ENCODE measurements around the gene INF2.

Gene INF2

DNA sequence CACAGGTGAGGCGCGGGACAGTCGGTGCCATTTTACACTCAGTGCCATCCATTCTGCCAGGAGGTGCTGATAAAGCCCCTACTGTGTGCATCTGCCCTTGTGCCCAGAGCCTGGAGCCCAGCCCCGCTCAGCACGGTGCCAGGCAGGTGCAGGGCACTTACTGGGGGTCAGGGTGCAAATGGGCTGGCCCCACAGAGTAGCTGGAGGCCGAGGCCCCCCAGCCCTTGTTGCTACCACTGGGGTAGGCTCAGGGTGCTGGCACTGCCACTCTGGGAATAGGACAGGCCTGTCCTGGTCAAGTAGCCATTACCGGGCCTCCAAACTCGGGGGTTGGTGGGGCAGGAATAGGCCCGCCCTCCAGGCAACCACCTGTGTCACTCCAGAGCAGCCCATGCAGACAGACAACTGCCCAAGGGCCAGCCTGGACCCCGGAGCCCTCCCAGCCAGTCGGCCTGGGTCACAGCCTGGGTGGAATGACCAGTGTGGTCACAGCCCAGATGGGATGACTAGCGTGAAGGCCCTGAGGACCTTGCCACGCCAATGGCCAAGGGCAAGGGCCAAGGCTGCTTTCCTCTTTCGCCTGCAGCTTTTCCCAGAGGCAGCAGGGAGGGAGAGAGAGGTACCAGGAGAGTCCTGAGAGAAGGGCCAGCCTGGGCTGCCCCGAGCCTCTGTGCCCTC lies 3.0 kb downstream of the INF2 start:
- TF ChIP-seq, protein P1, sequence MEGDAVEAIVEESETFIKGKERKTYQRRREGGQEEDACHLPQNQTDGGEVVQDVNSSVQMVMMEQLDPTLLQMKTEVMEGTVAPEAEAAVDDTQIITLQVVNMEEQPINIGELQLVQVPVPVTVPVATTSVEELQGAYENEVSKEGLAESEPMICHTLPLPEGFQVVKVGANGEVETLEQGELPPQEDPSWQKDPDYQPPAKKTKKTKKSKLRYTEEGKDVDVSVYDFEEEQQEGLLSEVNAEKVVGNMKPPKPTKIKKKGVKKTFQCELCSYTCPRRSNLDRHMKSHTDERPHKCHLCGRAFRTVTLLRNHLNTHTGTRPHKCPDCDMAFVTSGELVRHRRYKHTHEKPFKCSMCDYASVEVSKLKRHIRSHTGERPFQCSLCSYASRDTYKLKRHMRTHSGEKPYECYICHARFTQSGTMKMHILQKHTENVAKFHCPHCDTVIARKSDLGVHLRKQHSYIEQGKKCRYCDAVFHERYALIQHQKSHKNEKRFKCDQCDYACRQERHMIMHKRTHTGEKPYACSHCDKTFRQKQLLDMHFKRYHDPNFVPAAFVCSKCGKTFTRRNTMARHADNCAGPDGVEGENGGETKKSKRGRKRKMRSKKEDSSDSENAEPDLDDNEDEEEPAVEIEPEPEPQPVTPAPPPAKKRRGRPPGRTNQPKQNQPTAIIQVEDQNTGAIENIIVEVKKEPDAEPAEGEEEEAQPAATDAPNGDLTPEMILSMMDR (IDR thresholded peaks at IDR 0.05; ENCODE audit: control insufficient read depth, insufficient read depth, low read depth, low read length, missing control alignments) = no peak
- DNase-seq (ENCODE audit: low read depth) = no peak

DNA sequence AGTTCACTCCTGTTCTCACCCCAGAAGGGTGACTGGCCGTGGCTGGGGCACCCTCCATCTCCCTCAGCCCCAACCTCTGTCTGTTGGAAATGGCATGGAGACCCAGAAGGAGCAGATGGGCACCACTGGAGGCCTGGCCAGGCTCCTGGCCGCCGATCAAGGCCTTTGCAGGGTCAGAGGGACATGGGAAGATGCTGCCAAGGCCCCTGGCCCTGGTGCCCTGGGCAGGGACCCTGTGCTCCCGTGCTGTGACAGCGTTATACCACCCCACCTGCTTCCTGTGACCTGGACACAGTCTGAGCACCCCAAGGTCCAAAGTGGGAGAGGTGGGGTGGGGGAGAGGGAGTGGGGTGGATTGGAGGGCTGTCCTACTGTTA lies 3.5 kb downstream of the INF2 start:
- DNase-seq (ENCODE audit: low read depth) = no peak
- TF ChIP-seq, protein P1 (IDR thresholded peaks at IDR 0.05; ENCODE audit: control insufficient read depth, insufficient read depth, low read depth, low read length, missing control alignments) = no peak
- no peak overlapping the region for H3K4me3 ChIP-seq (ENCODE audit: control insufficient read depth, low read depth, low read length)

More for the DNA sequence above, 3.0 kb downstream of the INF2 start:
- H3K4me3 ChIP-seq (ENCODE audit: control insufficient read depth, low read depth, low read length) = no peak overlapping the region

DNA sequence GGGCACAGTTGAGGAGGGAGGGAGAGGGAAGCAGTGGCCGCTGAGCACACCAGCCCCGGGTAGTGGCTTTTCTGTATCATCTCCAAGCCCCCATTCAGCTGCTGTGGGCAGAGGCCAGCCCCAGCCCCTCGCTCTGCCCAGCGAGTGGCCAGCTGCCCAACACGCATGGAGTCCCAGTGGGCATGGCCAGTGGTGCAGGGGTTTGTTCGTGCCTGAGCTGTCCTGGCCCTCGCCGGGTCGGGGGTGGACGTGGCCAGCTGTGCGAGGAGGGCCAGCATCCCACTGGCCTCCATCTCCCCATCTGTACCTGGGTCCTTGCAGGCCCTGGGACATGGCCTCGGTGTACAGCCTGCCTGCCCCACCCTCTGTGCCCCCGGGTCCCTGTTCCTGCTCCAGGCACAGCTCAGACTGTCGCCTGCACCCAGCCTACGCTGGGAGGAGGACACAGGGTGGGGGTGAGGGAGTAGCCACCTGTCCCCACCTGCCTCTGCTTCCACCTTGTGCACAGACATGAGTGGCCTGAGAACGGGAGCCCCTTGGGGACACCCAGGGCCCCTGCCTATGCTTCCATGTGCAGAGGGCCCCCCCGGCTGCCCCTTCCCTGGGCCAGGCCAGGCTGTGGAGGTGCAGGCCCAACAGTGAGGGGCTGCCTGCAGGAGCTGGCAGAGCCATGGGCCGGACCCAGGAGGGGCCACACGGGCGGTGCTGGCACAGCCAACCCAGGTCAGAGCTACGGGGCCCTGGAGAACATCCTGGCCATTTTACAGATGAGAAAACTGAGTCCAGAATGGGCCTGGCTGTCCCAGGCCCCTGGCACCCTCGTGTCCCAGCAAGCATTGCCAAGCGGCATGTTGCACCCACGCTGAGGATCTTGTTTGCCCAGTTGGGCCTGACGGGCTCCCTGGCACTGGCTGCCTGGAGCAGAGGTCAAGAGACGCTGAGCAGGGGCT lies 4.3 kb downstream of the INF2 start:
- H3K4me3 ChIP-seq (ENCODE audit: control insufficient read depth, low read depth, low read length) = no peak overlapping the region
- TF ChIP-seq, protein P1 (IDR thresholded peaks at IDR 0.05; ENCODE audit: control insufficient read depth, insufficient read depth, low read depth, low read length, missing control alignments) = no peak
- DNase-seq (ENCODE audit: low read depth) = no peak

DNA sequence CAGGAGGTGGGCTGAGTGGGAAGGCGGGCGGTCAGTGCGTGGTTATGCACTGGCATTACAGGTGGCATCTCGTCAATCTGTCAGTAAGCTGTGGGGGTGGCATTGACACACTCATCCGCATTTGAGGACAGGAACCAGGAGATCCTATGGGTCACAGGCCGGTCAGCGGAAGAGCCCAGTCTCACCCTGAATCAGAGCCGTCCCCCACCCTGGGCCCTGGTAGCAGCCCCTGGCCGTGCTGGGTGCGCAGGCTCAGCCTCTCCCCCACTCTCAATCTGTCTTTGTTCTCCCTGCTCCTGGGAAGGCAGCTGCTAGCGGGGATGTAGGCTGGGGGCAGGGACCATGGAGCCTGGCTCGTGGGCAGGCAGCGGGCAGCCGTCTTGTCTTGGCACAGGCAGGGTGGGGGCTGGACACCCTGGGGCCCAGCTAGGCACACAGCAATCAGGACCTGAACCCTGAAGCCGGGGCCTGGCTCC lies 5.1 kb downstream of the INF2 start:
- DNase-seq (ENCODE audit: low read depth) = no peak
- TF ChIP-seq, protein P1 (IDR thresholded peaks at IDR 0.05; ENCODE audit: control insufficient read depth, insufficient read depth, low read depth, low read length, missing control alignments) = no peak
- no peak overlapping the region for H3K4me3 ChIP-seq (ENCODE audit: control insufficient read depth, low read depth, low read length)

DNA sequence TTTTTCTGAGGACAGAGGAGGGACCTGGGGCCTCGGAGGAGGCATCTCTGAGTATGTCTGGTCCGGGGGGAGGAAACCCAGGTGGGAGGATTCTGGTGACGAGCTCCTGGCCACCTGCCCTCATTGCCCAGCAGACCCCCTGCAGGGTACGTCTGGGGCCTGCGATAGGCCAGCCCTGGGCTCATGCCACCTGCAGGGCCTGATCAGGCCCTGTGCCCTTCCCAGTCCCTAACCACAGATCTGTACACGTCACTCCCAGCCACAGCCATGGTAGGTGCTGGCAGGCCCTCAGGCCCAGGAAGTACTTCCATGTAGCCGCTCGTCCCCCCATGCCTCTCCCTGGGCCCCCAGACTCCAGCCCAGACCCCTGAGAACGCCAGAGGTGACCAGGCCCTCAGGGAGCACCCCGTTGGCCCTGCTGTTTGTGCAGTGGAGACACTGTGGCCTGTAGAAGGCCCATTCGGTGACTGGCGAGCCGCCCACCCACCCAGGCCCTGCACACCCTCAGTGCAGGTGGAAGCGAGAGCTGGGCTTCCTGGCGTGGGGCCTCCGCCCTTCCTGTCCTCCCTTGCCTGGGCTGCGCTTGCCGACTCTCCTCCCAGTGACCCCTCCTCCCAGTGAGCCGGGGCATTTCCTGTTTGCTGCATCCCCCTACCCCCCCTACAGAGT lies 5.7 kb downstream of the INF2 start:
- DNase-seq (ENCODE audit: low read depth) = no peak
- H3K4me3 ChIP-seq (ENCODE audit: control insufficient read depth, low read depth, low read length) = no peak overlapping the region
- TF ChIP-seq, protein P1 (IDR thresholded peaks at IDR 0.05; ENCODE audit: control insufficient read depth, insufficient read depth, low read depth, low read length, missing control alignments) = no peak

DNA sequence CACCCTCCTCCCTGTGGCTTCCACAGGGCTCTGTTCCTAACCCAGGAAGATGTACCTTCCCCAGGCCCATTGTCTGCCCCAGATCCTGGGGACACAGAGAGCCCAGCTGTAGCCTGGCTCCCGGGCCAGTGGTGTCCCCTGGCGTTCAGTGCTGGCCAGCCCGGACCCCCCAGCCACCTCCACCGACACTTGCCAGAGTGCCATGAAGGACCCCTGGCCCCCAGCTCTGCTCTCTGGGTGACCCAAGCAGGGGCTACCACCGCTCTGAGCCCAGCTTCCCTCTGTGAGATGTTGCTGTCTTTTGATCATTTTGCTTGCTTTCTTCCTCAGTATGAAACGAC lies 6.2 kb downstream of the INF2 start:
- no peak for DNase-seq (ENCODE audit: low read depth)
- TF ChIP-seq, protein P1 (IDR thresholded peaks at IDR 0.05; ENCODE audit: control insufficient read depth, insufficient read depth, low read depth, low read length, missing control alignments) = no peak

More for the DNA sequence above, 6.2 kb downstream of the INF2 start:
- H3K4me3 ChIP-seq (ENCODE audit: control insufficient read depth, low read depth, low read length) = no peak overlapping the region

Data from AG09309 (cell line).